ENCODE results near the gene TEDC1. TPM values are rescaled to one million over a fixed set of nuclear protein-coding genes. Genes with fewer than 3 reads are reported as not detected.

The TEDC1 gene
- total RNA-seq, 4 donors from 2014 or later = 0.51 to 11.0 (median 9.4) TPM; not detected in 1

GRCh38 chr14:105529569-105530284 lies 38.7 kb downstream of the TEDC1 start:
- no peaks in the 10 kb centered on the region for H3K27me3 ChIP-seq
- TF ChIP-seq POLR2A (IDR thresholded peaks at IDR 0.05) (no peak), CTCF (IDR thresholded peaks at IDR 0.05) (no peak)
- no peak for DNase-seq
- intact Hi-C loops (cut with DNase I; ENCODE audit: low total_unique reads) = no loop called here
- H3K4me3 ChIP-seq = no peak overlapping the region
- peaks cover 0 to 16% of the 10 kb centered on the region in 2 donors for H3K4me1 ChIP-seq
- H3K27ac ChIP-seq = no peak overlapping the region
- H3K36me3 ChIP-seq = no peaks in the 10 kb centered on the region
- no peaks in the 10 kb centered on the region for H3K9me3 ChIP-seq

- Histone ChIP-seq H3K27me3 (no peaks in the 10 kb centered on the region), H3K36me3 (no peaks in the 10 kb centered on the region), H3K4me1 (peaks cover 0 to 16% of the 10 kb centered on the region in 2 donors), H3K27ac (no peak overlapping the region), H3K4me3 (no peak overlapping the region), H3K9me3 (no peaks in the 10 kb centered on the region)
- TF ChIP-seq POLR2A (IDR thresholded peaks at IDR 0.05) = no peak
- no peak for TF ChIP-seq CTCF (IDR thresholded peaks at IDR 0.05)
- DNase-seq = no peak
- intact Hi-C loops (cut with DNase I; ENCODE audit: low total_unique reads) = no loop called here
Observed at GRCh38 chr14:105530285-105531087, 39.4 kb downstream of the TEDC1 start.

GRCh38 chr14:105531088-105531893 lies 40.2 kb downstream of the TEDC1 start:
- H3K9me3 ChIP-seq = no peaks in the 10 kb centered on the region
- TF ChIP-seq POLR2A (IDR thresholded peaks at IDR 0.05) (no peak), CTCF (IDR thresholded peaks at IDR 0.05) (no peak)
- intact Hi-C loops (cut with DNase I; ENCODE audit: low total_unique reads) = no loop called here
- H3K4me3 ChIP-seq = no peak overlapping the region
- peaks cover 0 to 16% of the 10 kb centered on the region in 2 donors for H3K4me1 ChIP-seq
- DNase-seq = no peak
- no peak overlapping the region for H3K27ac ChIP-seq
- H3K36me3 ChIP-seq = no peaks in the 10 kb centered on the region
- no peaks in the 10 kb centered on the region for H3K27me3 ChIP-seq

GRCh38 chr14:105531894-105532623 lies 41.0 kb downstream of the TEDC1 start:
- peaks cover 0 to 16% of the 10 kb centered on the region in 2 donors for H3K4me1 ChIP-seq
- no peak overlapping the region for H3K27ac ChIP-seq
- DNase-seq = no peak
- TF ChIP-seq POLR2A (IDR thresholded peaks at IDR 0.05) (no peak), CTCF (IDR thresholded peaks at IDR 0.05) (no peak)
- H3K36me3 ChIP-seq = no peaks in the 10 kb centered on the region
- H3K27me3 ChIP-seq = no peaks in the 10 kb centered on the region
- intact Hi-C loops (cut with DNase I; ENCODE audit: low total_unique reads) = no loop called here
- H3K4me3 ChIP-seq = no peak overlapping the region
- no peaks in the 10 kb centered on the region for H3K9me3 ChIP-seq
